ENCODE data around the gene DAGLB. TPM values are rescaled to one million over a fixed set of nuclear protein-coding genes. Genes with fewer than 3 reads are reported as not detected.
"Not testable (repeated sequence)": the region's sequence is repeated elsewhere in the genome, so short reads cannot be mapped to it uniquely, and the experiment has no call there.

Gene DAGLB
- total RNA-seq, 2 experiments from 2014 or later, result 9.8 to 15.2 TPM

- intact Hi-C loops (cut with DNase I, micrococcal nuclease), result no loop called here
- no peaks in the 10 kb centered on the region for H3K9me3 Mint-ChIP-seq (ENCODE audit: low read depth)
- H3K4me1 Mint-ChIP-seq, result peaks cover 8% of the 10 kb centered on the region
- H3K27me3 Mint-ChIP-seq, result no peaks in the 10 kb centered on the region
- no peak overlapping the region for H3K4me3 Mint-ChIP-seq
- H3K36me3 Mint-ChIP-seq (ENCODE audit: low read depth), result peaks cover 12% of the 10 kb centered on the region
- DNase-seq (no peak), ATAC-seq (no peak)
- ChIA-PET POLR2A (no interaction called here), CTCF (interaction anchor here (0.7 kb wide), 1 partner anchor 29 kb away, joined by 4 read pairs; no protein-coding TSS in a partner anchor)
- no peak overlapping the region for H3K27ac Mint-ChIP-seq
These were observed 12.5 kb upstream of the DAGLB start for GRCh38 chr7:6460303-6460702.

GRCh38 chr7:6458676-6459075 lies 10.9 kb upstream of the DAGLB start:
- H3K4me3 Mint-ChIP-seq; H3K4me1 Mint-ChIP-seq; H3K27ac Mint-ChIP-seq; H3K36me3 Mint-ChIP-seq (ENCODE audit: low read depth); CTCF ChIA-PET; intact Hi-C loops (cut with DNase I, micrococcal nuclease); H3K9me3 Mint-ChIP-seq (ENCODE audit: low read depth); DNase-seq; H3K27me3 Mint-ChIP-seq: not testable (repeated sequence)
- peak; percentile 91 for ATAC-seq
- POLR2A ChIA-PET, result interaction anchor here (0.6 kb wide), 1 partner anchor 35 kb away, joined by 4 read pairs; no protein-coding TSS in a partner anchor

GRCh38 chr7:6453734-6454133 lies 6.0 kb upstream of the DAGLB start:
- H3K9me3 Mint-ChIP-seq (ENCODE audit: low read depth), result no peaks in the 10 kb centered on the region
- no peak for ATAC-seq
- no peaks in the 10 kb centered on the region for H3K36me3 Mint-ChIP-seq (ENCODE audit: low read depth)
- DNase-seq, result no peak
- H3K27me3 Mint-ChIP-seq, result no peaks in the 10 kb centered on the region
- ChIA-PET CTCF (interaction anchor here (0.6 to 1.1 kb wide), 2 partner anchors 9 to 297 kb away, joined by 3 read pairs; no protein-coding TSS in a partner anchor), POLR2A (no interaction called here)
- no peak overlapping the region for H3K4me3 Mint-ChIP-seq
- no peak overlapping the region for H3K27ac Mint-ChIP-seq
- peaks cover 5% of the 10 kb centered on the region for H3K4me1 Mint-ChIP-seq
- intact Hi-C loops (cut with DNase I, micrococcal nuclease), result no loop called here

GRCh38 chr7:6451224-6451705 lies 3.5 kb upstream of the DAGLB start:
- no peaks in the 10 kb centered on the region for H3K36me3 Mint-ChIP-seq (ENCODE audit: low read depth)
- ChIA-PET CTCF (interaction anchor here (0.8 kb wide), 1 partner anchor 12 kb away, joined by 3 read pairs; no protein-coding TSS in a partner anchor), POLR2A (interaction anchor here (0.7 kb wide), 1 partner anchor 27 kb away, joined by 4 read pairs; no protein-coding TSS in a partner anchor)
- intact Hi-C loops (cut with DNase I, micrococcal nuclease), result no loop called here
- no peak for ATAC-seq
- H3K9me3 Mint-ChIP-seq (ENCODE audit: low read depth), result no peaks in the 10 kb centered on the region
- no peaks in the 10 kb centered on the region for H3K27me3 Mint-ChIP-seq
- H3K4me1 Mint-ChIP-seq, result peaks cover 12% of the 10 kb centered on the region
- no peak for DNase-seq
- no peak overlapping the region for H3K4me3 Mint-ChIP-seq
- no peak overlapping the region for H3K27ac Mint-ChIP-seq

- H3K27me3 Mint-ChIP-seq; H3K27ac Mint-ChIP-seq; POLR2A ChIA-PET; ATAC-seq; intact Hi-C loops (cut with DNase I, micrococcal nuclease); H3K36me3 Mint-ChIP-seq (ENCODE audit: low read depth); DNase-seq; H3K9me3 Mint-ChIP-seq (ENCODE audit: low read depth); H3K4me3 Mint-ChIP-seq: not testable (repeated sequence)
- CTCF ChIA-PET, result interaction anchor here (0.8 kb wide), 1 partner anchor 12 kb away, joined by 3 read pairs; no protein-coding TSS in a partner anchor
- H3K4me1 Mint-ChIP-seq, result peaks cover 15% of the 10 kb centered on the region
These were observed 2.8 kb upstream of the DAGLB start for GRCh38 chr7:6450591-6450990.

GRCh38 chr7:6449884-6450283 lies 2.1 kb upstream of the DAGLB start:
- H3K27ac Mint-ChIP-seq; H3K36me3 Mint-ChIP-seq (ENCODE audit: low read depth); CTCF ChIA-PET; H3K4me3 Mint-ChIP-seq; ATAC-seq; DNase-seq; intact Hi-C loops (cut with DNase I, micrococcal nuclease); H3K27me3 Mint-ChIP-seq; H3K9me3 Mint-ChIP-seq (ENCODE audit: low read depth); POLR2A ChIA-PET: not testable (repeated sequence)
- H3K4me1 Mint-ChIP-seq, result peaks cover 20% of the 10 kb centered on the region

- ATAC-seq, result no peak
- peaks cover 29% of the 10 kb centered on the region for H3K4me1 Mint-ChIP-seq
- H3K27me3 Mint-ChIP-seq, result no peaks in the 10 kb centered on the region
- intact Hi-C loops (cut with DNase I, micrococcal nuclease), result loop anchor here in 1 of 2 experiments (1.0 kb wide), 1 partner anchor 128 kb away; the partner anchor contains the start of gene ZDHHC4
- no peaks in the 10 kb centered on the region for H3K9me3 Mint-ChIP-seq (ENCODE audit: low read depth)
- peak overlapping the region; percentile 94 for H3K4me3 Mint-ChIP-seq
- DNase-seq, result no peak
- H3K27ac Mint-ChIP-seq, result peak overlapping the region; percentile 31
- CTCF ChIA-PET, result no interaction called here
- H3K36me3 Mint-ChIP-seq (ENCODE audit: low read depth), result peaks cover 15% of the 10 kb centered on the region
- POLR2A ChIA-PET, result no interaction called here
These were observed 1.3 kb upstream of the DAGLB start for GRCh38 chr7:6448943-6449543.

GRCh38 chr7:6446838-6447580 lies 745 bp downstream of the DAGLB start:
- CTCF ChIA-PET, result interaction anchor here (0.8 to 3.0 kb wide), 3 partner anchors 10 to 12 kb away, joined by 3 to 12 read pairs (median 10); no protein-coding TSS in a partner anchor

GRCh38 chr7:6444516-6445269 lies 3.1 kb downstream of the DAGLB start:
- Mint-ChIP-seq H3K27ac (no peak overlapping the region), H3K36me3 (ENCODE audit: low read depth) (peaks cover 34% of the 10 kb centered on the region), H3K27me3 (no peaks in the 10 kb centered on the region), H3K4me3 (no peak overlapping the region), H3K4me1 (peaks cover 49% of the 10 kb centered on the region), H3K9me3 (ENCODE audit: low read depth) (no peaks in the 10 kb centered on the region)
- intact Hi-C loops (cut with DNase I, micrococcal nuclease), result no loop called here
- no peak for DNase-seq
- ChIA-PET CTCF (interaction anchor here (0.7 to 3.0 kb wide), 4 partner anchors 8 to 19 kb away, joined by 3 to 12 read pairs (median 3); no protein-coding TSS in a partner anchor), POLR2A (interaction anchor here (0.5 kb wide), 1 partner anchor 74 kb away, joined by 3 read pairs; no protein-coding TSS in a partner anchor)
- no peak for ATAC-seq

More at GRCh38 chr7:6446838-6447580, 745 bp downstream of the DAGLB start:
- peak; percentile 28 for ATAC-seq
- intact Hi-C loops (cut with DNase I, micrococcal nuclease), result loop anchor here in 1 of 2 experiments (1.0 kb wide), 1 partner anchor 11 kb away; no protein-coding TSS in a partner anchor
- Mint-ChIP-seq H3K36me3 (ENCODE audit: low read depth) (peaks cover 28% of the 10 kb centered on the region), H3K27ac (peak overlapping the region; percentile 89), H3K27me3 (no peaks in the 10 kb centered on the region), H3K4me1 (peaks cover 43% of the 10 kb centered on the region), H3K4me3 (peak overlapping the region; percentile 94), H3K9me3 (ENCODE audit: low read depth) (no peaks in the 10 kb centered on the region)
- DNase-seq, result peak; percentile 60
- POLR2A ChIA-PET, result interaction anchor here (0.6 kb wide), 1 partner anchor 1543 kb away, joined by 3 read pairs; no protein-coding TSS in a partner anchor

- ChIA-PET CTCF (interaction anchor here (1.0 kb wide), 1 partner anchor 20 kb away, joined by 3 read pairs; no protein-coding TSS in a partner anchor), POLR2A (no interaction called here)
- Mint-ChIP-seq H3K27ac (no peak overlapping the region), H3K4me3 (no peak overlapping the region), H3K4me1 (peaks cover 54% of the 10 kb centered on the region), H3K27me3 (no peaks in the 10 kb centered on the region), H3K36me3 (ENCODE audit: low read depth) (peaks cover 37% of the 10 kb centered on the region), H3K9me3 (ENCODE audit: low read depth) (no peaks in the 10 kb centered on the region)
- ATAC-seq (no peak), DNase-seq (no peak)
- intact Hi-C loops (cut with DNase I, micrococcal nuclease), result no loop called here
These were observed 4.3 kb downstream of the DAGLB start for GRCh38 chr7:6443372-6443941.

GRCh38 chr7:6442114-6442513 lies 5.6 kb downstream of the DAGLB start:
- H3K27me3 Mint-ChIP-seq, result no peaks in the 10 kb centered on the region
- CTCF ChIA-PET, result interaction anchor here (0.7 kb wide), 1 partner anchor 983 kb away, joined by 3 read pairs; no protein-coding TSS in a partner anchor
- POLR2A ChIA-PET, result no interaction called here
- H3K36me3 Mint-ChIP-seq (ENCODE audit: low read depth), result peaks cover 37% of the 10 kb centered on the region
- no peaks in the 10 kb centered on the region for H3K9me3 Mint-ChIP-seq (ENCODE audit: low read depth)
- H3K4me3 Mint-ChIP-seq, result no peak overlapping the region
- H3K27ac Mint-ChIP-seq, result peak overlapping the region; percentile 5
- DNase-seq (no peak), ATAC-seq (peak; percentile 14)
- intact Hi-C loops (cut with DNase I, micrococcal nuclease), result no loop called here
- peaks cover 65% of the 10 kb centered on the region for H3K4me1 Mint-ChIP-seq
